ENCODE results near the gene SLX9.

DNA sequence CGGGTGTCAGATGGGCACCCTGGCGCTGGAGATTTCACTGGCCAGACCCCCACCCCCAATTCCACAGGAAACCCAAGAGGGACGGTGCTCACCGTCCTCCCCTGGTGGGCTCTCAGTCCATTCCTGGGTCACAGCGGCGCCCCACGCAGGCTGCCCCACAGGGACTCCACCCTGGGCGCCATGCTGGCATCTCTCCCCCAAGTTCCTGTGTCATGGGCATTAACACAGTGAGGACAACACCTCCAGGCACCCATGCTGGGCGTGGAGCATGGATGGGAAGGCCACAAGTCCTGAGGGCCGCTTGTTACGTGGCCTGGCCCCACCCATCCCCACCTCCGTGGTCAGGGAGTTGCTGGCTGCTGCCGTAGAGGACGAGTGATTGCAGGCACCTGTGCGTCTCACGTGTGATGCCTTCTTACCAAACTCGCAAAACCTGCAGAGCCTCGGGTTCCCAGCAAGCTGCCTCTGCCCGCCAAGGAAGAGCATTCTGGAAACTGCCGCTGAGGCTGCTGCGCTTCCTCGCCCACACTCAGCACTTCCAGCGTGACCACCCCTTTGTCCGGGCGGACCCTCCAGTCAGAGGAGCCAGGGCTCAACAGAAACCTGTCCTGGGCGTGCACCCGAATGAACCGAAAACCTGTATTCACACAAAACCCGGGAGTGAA lies 60.3 kb downstream of the SLX9 start:
- TF ChIP-seq POLR2A (IDR thresholded peaks at IDR 0.05): no peak
- TF ChIP-seq, protein P1, sequence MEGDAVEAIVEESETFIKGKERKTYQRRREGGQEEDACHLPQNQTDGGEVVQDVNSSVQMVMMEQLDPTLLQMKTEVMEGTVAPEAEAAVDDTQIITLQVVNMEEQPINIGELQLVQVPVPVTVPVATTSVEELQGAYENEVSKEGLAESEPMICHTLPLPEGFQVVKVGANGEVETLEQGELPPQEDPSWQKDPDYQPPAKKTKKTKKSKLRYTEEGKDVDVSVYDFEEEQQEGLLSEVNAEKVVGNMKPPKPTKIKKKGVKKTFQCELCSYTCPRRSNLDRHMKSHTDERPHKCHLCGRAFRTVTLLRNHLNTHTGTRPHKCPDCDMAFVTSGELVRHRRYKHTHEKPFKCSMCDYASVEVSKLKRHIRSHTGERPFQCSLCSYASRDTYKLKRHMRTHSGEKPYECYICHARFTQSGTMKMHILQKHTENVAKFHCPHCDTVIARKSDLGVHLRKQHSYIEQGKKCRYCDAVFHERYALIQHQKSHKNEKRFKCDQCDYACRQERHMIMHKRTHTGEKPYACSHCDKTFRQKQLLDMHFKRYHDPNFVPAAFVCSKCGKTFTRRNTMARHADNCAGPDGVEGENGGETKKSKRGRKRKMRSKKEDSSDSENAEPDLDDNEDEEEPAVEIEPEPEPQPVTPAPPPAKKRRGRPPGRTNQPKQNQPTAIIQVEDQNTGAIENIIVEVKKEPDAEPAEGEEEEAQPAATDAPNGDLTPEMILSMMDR (IDR thresholded peaks at IDR 0.05): no peak

Measured in uterus (tissue), 2 donors.